Lower leg skin (tissue), 3 donors: ENCODE data around the gene EEFSEC.

Experiments
- CTCF ChIP-seq, 3 donors: fragments of 450-650 bp; IDR thresholded peaks; one replicate each; pipeline ENCODE4 v1.5.1; 2016; ENCODE audit warnings: antibody characterized with exemption in 3 of 3, mild to moderate bottlenecking in 3 of 3, moderate library complexity in 2 of 3
- POLR2A ChIP-seq, 2 donors: fragments of 450-650 bp; IDR thresholded peaks; one replicate each; pipeline ENCODE4 v1.6.1; 2016 to 2017; ENCODE audit warnings: antibody characterized with exemption in 2 of 2, mild to moderate bottlenecking in 1 of 2, moderate library complexity in 1 of 2

- TF ChIP-seq CTCF (IDR thresholded peaks at IDR 0.05) (no peak), POLR2A (IDR thresholded peaks at IDR 0.05) (no peak)
Observed at GRCh38 chr3:128426128-128426921, 273.0 kb downstream of the EEFSEC start.
